PC-9 (cell line): ENCODE measurements around the gene DNAJC13.

ENCODE experiments used
- CTCF ChIP-seq: fragments of 200-600 bp; sonication (generic); conservative IDR thresholded peaks from 2 replicates; pipeline ENCODE4 v1.6.1; 2017; ENCODE audit warnings: mixed run types, antibody characterized with exemption, mild to moderate bottlenecking, moderate library complexity
- EZH2 ChIP-seq: fragments of 200-600 bp; sonication (generic); IDR thresholded peaks from 2 replicates; pipeline ENCODE4 v1.8.0; 2017; ENCODE audit warnings: antibody characterized with exemption, low read depth

DNA sequence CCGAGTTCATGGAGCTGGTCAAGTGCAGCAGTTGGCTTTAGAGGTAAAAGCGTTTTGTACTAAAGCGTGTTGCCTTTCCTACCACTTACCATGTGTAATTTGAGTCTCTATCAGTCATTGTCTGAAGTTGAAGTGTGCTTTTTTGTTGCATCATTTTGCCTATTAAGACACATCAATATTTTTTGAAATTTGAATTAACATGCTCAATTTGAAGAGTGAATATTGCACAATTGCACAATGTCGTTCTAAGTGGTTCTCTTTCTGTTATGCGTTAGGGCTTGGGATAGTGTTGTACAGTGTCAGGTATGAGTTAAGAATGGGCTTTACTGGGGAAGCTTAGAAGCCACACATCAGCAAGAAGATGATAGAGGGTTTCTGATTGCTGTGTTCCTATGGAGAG is 95.8 kb downstream of the DNAJC13 start:
- no peak for TF ChIP-seq CTCF
- TF ChIP-seq EZH2: no peak
